ENCODE measurements around the gene BCL2L1. TPM values are rescaled to one million over a fixed set of nuclear protein-coding genes. Genes with fewer than 3 reads are reported as not detected.
"Not testable (repeated sequence)": the region's sequence is repeated elsewhere in the genome, so short reads cannot be mapped to it uniquely, and the experiment has no call there.

The BCL2L1 gene
- total RNA-seq, 1 experiment from 2014 or later = 226 TPM

DNA sequence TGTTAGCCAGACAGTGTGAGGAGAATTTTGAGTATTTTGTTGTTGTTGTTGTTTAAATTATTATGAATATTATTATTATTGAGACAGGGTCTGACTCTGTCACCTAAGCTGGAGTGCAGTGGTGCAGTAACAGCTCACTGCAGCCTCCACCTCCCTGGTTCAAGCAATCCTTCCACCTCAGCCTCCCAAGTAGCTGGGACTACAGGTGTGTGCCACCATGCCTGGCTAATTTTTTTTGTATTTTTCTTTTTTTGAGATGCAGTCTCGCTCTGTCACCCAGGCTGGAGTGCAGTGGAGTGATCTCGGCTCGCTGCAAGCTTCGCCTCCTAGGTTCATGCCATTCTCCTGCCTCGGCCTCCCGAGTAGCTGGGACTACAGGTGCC, 99.6 kb downstream of the BCL2L1 start:
- H3K9ac ChIP-seq (ENCODE audit: low read length); BruUV-seq (replicated peaks); H4K20me1 ChIP-seq (ENCODE audit: insufficient read depth); H3K9me3 ChIP-seq (ENCODE audit: control insufficient read depth in 1 of 2, insufficient read depth in 1 of 2, low read depth in 1 of 2, low read length in 2 of 2); POLR2A ChIA-PET; ATAC-seq; H3K4me3 ChIP-seq (replicated peaks in 1 of 2; ENCODE audit: low read depth in 1 of 2, low read length in 2 of 2); H3K79me2 ChIP-seq (ENCODE audit: insufficient read depth, low read length); RAD21 ChIA-PET (ENCODE audit: low non-redundant PET in 1 of 2, low total read pairs in 2 of 2, uncharacterized antibody in 2 of 2, unreplicated experiment in 2 of 2); H3K9me2 ChIP-seq (ENCODE audit: insufficient read depth); H2AFZ ChIP-seq (ENCODE audit: low read depth, low read length, poor library complexity, severe bottlenecking); H3K27ac ChIP-seq (ENCODE audit: low read depth, low read length); H3K36me3 ChIP-seq (ENCODE audit: control insufficient read depth in 1 of 2, insufficient read depth in 2 of 2, low read length in 2 of 2); DNase-seq (ENCODE audit: low read depth, low spot score); H3K4me1 ChIP-seq (ENCODE audit: control insufficient read depth in 1 of 2, insufficient read depth in 2 of 2, low read length in 2 of 2); H3K27me3 ChIP-seq (ENCODE audit: insufficient read depth, low read length); H3K4me2 ChIP-seq (ENCODE audit: low read length); intact Hi-C loops (cut with micrococcal nuclease): not testable (repeated sequence)
- CTCF ChIA-PET = interaction anchor here (1.4 to 3.9 kb wide), 2 partner anchors 10 to 11 kb away, joined by 5 to 16 read pairs; no protein-coding TSS in a partner anchor

GRCh38 chr20:31620246-31620645, 102.4 kb downstream of the BCL2L1 start:
- DNase-seq (ENCODE audit: low read depth, low spot score) (no peak), ATAC-seq (no peak)
- Histone ChIP-seq H3K4me2 (ENCODE audit: low read length) (no peak overlapping the region), H3K9me2 (ENCODE audit: insufficient read depth) (no peaks in the 10 kb centered on the region), H3K27ac (ENCODE audit: low read depth, low read length) (no peak overlapping the region), H2AFZ (ENCODE audit: low read depth, low read length, poor library complexity, severe bottlenecking) (no peak overlapping the region), H3K4me3 (replicated peaks in 1 of 2; ENCODE audit: low read depth in 1 of 2, low read length in 2 of 2) (no peak overlapping the region), H3K4me1 (ENCODE audit: control insufficient read depth in 1 of 2, insufficient read depth in 2 of 2, low read length in 2 of 2) (no peaks in the 10 kb centered on the region), H3K9me3 (ENCODE audit: control insufficient read depth in 1 of 2, insufficient read depth in 1 of 2, low read depth in 1 of 2, low read length in 2 of 2) (no peaks in the 10 kb centered on the region), H4K20me1 (ENCODE audit: insufficient read depth) (no peaks in the 10 kb centered on the region), H3K9ac (ENCODE audit: low read length) (no peak overlapping the region), H3K27me3 (ENCODE audit: insufficient read depth, low read length) (no peaks in the 10 kb centered on the region), H3K36me3 (ENCODE audit: control insufficient read depth in 1 of 2, insufficient read depth in 2 of 2, low read length in 2 of 2) (no peaks in the 10 kb centered on the region), H3K79me2 (ENCODE audit: insufficient read depth, low read length) (no peaks in the 10 kb centered on the region)
- POLR2A ChIA-PET = no interaction called here
- intact Hi-C loops (cut with micrococcal nuclease) = no loop called here
- CTCF ChIA-PET = interaction anchor here (2.2 kb wide), 1 partner anchor 8 kb away, joined by 9 read pairs; no protein-coding TSS in a partner anchor
- TF ChIP-seq ATF3 (IDR thresholded peaks at IDR 0.05) (no peak), RAD21 (IDR thresholded peaks at IDR 0.05; ENCODE audit: low read depth) (no peak), SRF (IDR thresholded peaks at IDR 0.05; ENCODE audit: low read depth) (no peak), CBX3 (IDR thresholded peaks at IDR 0.05; ENCODE audit: low read depth) (no peak), EZH2 (IDR thresholded peaks at IDR 0.05) (no peak), ELF1 (IDR thresholded peaks at IDR 0.05; ENCODE audit: borderline replicate concordance, low read depth) (no peak), SIN3A (IDR thresholded peaks at IDR 0.05; ENCODE audit: low read depth) (no peak), EGR1 (IDR thresholded peaks at IDR 0.05; ENCODE audit: low read depth) (no peak), ZFX (IDR thresholded peaks at IDR 0.05) (no peak), SP1 (IDR thresholded peaks at IDR 0.05; ENCODE audit: low read depth) (no peak), REST (IDR thresholded peaks at IDR 0.05; ENCODE audit: low read depth) (no peak), TCF7L2 (IDR thresholded peaks at IDR 0.05; ENCODE audit: borderline replicate concordance, extremely low read depth, insufficient read depth, insufficient read length) (no peak)
- no TSS peak for BruUV-seq (replicated peaks)
- RAD21 ChIA-PET (ENCODE audit: low non-redundant PET in 1 of 2, low total read pairs in 2 of 2, uncharacterized antibody in 2 of 2, unreplicated experiment in 2 of 2) = no interaction called here

All from HCT116 (cell line).